GM21825 (cell line): Measurements from ENCODE around the gene TBC1D22A.

ENCODE experiments used
- ATAC-seq: cut with Tn5 transposase; IDR thresholded peaks from one replicate; pipeline ENCODE4 v1.9.1; 2021; ENCODE audit warnings: mild to moderate bottlenecking, moderate library complexity; ENCODE audit not compliant: unreplicated experiment

The TBC1D22A gene

GRCh38 chr22:46829941-46830715 lies 67.7 kb downstream of the TBC1D22A start:
- ATAC-seq: no peak

- no peak for ATAC-seq
These were observed 68.4 kb downstream of the TBC1D22A start for GRCh38 chr22:46830841-46831240.

- ATAC-seq: no peak
These were observed 70.8 kb downstream of the TBC1D22A start for GRCh38 chr22:46833228-46833627.

GRCh38 chr22:46834021-46834737 lies 71.7 kb downstream of the TBC1D22A start:
- no peak for ATAC-seq

GRCh38 chr22:46835288-46835687 lies 72.8 kb downstream of the TBC1D22A start:
- ATAC-seq: no peak

GRCh38 chr22:46835693-46836092 lies 73.2 kb downstream of the TBC1D22A start:
- ATAC-seq: no peak

GRCh38 chr22:46841522-46841921 lies 79.1 kb downstream of the TBC1D22A start:
- no peak for ATAC-seq

- ATAC-seq: no peak
These were observed 80.2 kb downstream of the TBC1D22A start for GRCh38 chr22:46842606-46843005.

- no peak for ATAC-seq
These were observed 81.4 kb downstream of the TBC1D22A start for GRCh38 chr22:46843821-46844255.

- no peak for ATAC-seq
These were observed 82.3 kb downstream of the TBC1D22A start for GRCh38 chr22:46844606-46845210.

GRCh38 chr22:46845296-46846149 lies 83.1 kb downstream of the TBC1D22A start:
- ATAC-seq: no peak

- ATAC-seq: no peak
These were observed 83.8 kb downstream of the TBC1D22A start for GRCh38 chr22:46846150-46846831.

- no peak for ATAC-seq
These were observed 84.4 kb downstream of the TBC1D22A start for GRCh38 chr22:46846832-46847355.

GRCh38 chr22:46848197-46848596 lies 85.7 kb downstream of the TBC1D22A start:
- no peak for ATAC-seq

- ATAC-seq: no peak
These were observed 86.7 kb downstream of the TBC1D22A start for GRCh38 chr22:46849101-46849500.

GRCh38 chr22:46849951-46850350 lies 87.5 kb downstream of the TBC1D22A start:
- ATAC-seq: no peak

- no peak for ATAC-seq
These were observed 88.9 kb downstream of the TBC1D22A start for GRCh38 chr22:46851311-46851710.

- ATAC-seq: no peak
These were observed 89.5 kb downstream of the TBC1D22A start for GRCh38 chr22:46851941-46852340.

GRCh38 chr22:46852771-46853170 lies 90.3 kb downstream of the TBC1D22A start:
- no peak for ATAC-seq

- no peak for ATAC-seq
These were observed 90.7 kb downstream of the TBC1D22A start for GRCh38 chr22:46853191-46853590.
